SK-N-SH (cell line): ENCODE results near the gene BRINP2. TPM values are rescaled to one million over a fixed set of nuclear protein-coding genes. Genes with fewer than 3 reads are reported as not detected.

Experiments
- CTCF ChIA-PET: fragments of 300-600, 350-600 bp; formaldehyde crosslinking; extraction: SDS; loops from one replicate; lab custom pipeline; 2021; lab: Yijun Ruan, JAX
- POLR2A ChIA-PET: fragments of 350-600 bp; sonication (Branson Sonifier 250); formaldehyde crosslinking; extraction: SDS; loops from one replicate; lab custom pipeline; 2020; ENCODE audit warnings: antibody characterized with exemption, inconsistent platforms; lab: Yijun Ruan, JAX
- DNase-seq: peaks from one replicate; pipeline ENCODE4 v3.0.0; 2012
- H2AFZ ChIP-seq: fragments of 200-600 bp; sonication (generic); 2 replicates; pipeline ENCODE4 v1.8.1; 2016; ENCODE audit warnings: antibody characterized with exemption, mild to moderate bottlenecking, low read depth
- H3F3A ChIP-seq: fragments of 200-600 bp; sonication (generic); replicated peaks from 2 replicates; pipeline ENCODE3; 2016; ENCODE audit warnings: antibody characterized with exemption, mild to moderate bottlenecking; ENCODE audit not compliant: insufficient read depth
- H3K27ac ChIP-seq, 2 experiments: fragments of 200-500 bp in 1 of 2; fragments of 200-600 bp in 1 of 2; sonication (Bioruptor generic) in 1 of 2; sonication (generic), shearing (Covaris generic) in 1 of 2; 2 replicates each; pipeline versions ENCODE4 v1.5.1 to v1.6.1; 2014 to 2016; ENCODE audit warnings: low read depth in 2 of 2, inconsistent platforms in 1 of 2, low read length in 1 of 2, mild to moderate bottlenecking in 1 of 2, mixed read lengths in 1 of 2
- H3K27me3 ChIP-seq: fragments of 200-600 bp; sonication (generic), shearing (Covaris generic); 2 replicates; pipeline ENCODE4 v1.6.1; 2016; ENCODE audit warnings: mixed run types; ENCODE audit not compliant: insufficient read depth
- H3K36me3 ChIP-seq, 2 experiments: fragments of 200-500 bp in 1 of 2; fragments of 200-600 bp in 1 of 2; sonication (Bioruptor generic) in 1 of 2; sonication (generic) in 1 of 2; replicated peaks in 1 of 2; 2 replicates each; pipeline versions ENCODE3 to v1.5.1; 2014 to 2016; ENCODE audit warnings: low read length in 1 of 2, mild to moderate bottlenecking in 1 of 2; ENCODE audit not compliant: insufficient read depth in 2 of 2, control insufficient read depth in 1 of 2
- H3K4me1 ChIP-seq, 2 experiments: fragments of 200-500 bp in 1 of 2; fragments of 200-600 bp in 1 of 2; sonication (Bioruptor generic) in 1 of 2; sonication (generic), shearing (Covaris generic) in 1 of 2; 2 replicates each; pipeline versions ENCODE4 v1.5.1 to v1.6.1; 2014 to 2016; ENCODE audit warnings: low read depth in 1 of 2, low read length in 1 of 2, mixed run types in 1 of 2; ENCODE audit not compliant: insufficient read depth in 2 of 2, control insufficient read depth in 1 of 2
- H3K4me2 ChIP-seq: fragments of 200-600 bp; sonication (generic), shearing (Covaris generic); 2 replicates; pipeline ENCODE4 v1.6.1; 2017; ENCODE audit warnings: mixed run types
- H3K4me3 ChIP-seq, 2 experiments: fragments of 200-500 bp in 1 of 2; fragments of 200-600 bp in 1 of 2; sonication (Bioruptor generic) in 1 of 2; sonication (generic), shearing (Covaris generic) in 1 of 2; 2 replicates each; pipeline versions ENCODE4 v1.5.1 to v1.8.1; 2014 to 2016; ENCODE audit warnings: low read depth in 2 of 2, inconsistent platforms in 1 of 2, low read length in 1 of 2, mild to moderate bottlenecking in 1 of 2, mixed read lengths in 1 of 2, moderate library complexity in 1 of 2
- H3K79me2 ChIP-seq: fragments of 200-600 bp; sonication (generic); 2 replicates; pipeline ENCODE4 v1.8.1; 2017; ENCODE audit warnings: mild to moderate bottlenecking; ENCODE audit not compliant: insufficient read depth
- H3K9ac ChIP-seq: fragments of 200-600 bp; sonication (generic); 2 replicates; pipeline ENCODE4 v1.6.1; 2017; ENCODE audit warnings: mixed run types
- H3K9me2 ChIP-seq: fragments of 200-600 bp; sonication (generic); 2 replicates; pipeline ENCODE4 v1.6.1; 2017; ENCODE audit warnings: mixed run types
- H3K9me3 ChIP-seq: fragments of 200-600 bp; sonication (generic); 2 replicates; pipeline ENCODE4 v1.6.1; 2017; ENCODE audit warnings: mixed run types, mild to moderate bottlenecking, moderate library complexity
- H4K20me1 ChIP-seq: fragments of 200-600 bp; sonication (generic); 2 replicates; pipeline ENCODE4 v1.6.1; 2017; ENCODE audit warnings: mild to moderate bottlenecking, mixed run types; ENCODE audit not compliant: insufficient read depth
- CHD2 ChIP-seq: fragments of 150-350 bp; IDR thresholded peaks from 2 replicates; pipeline ENCODE4 v1.6.1; 2018; ENCODE audit warnings: low read length; ENCODE audit not compliant: partially characterized antibody
- CTCF ChIP-seq: fragments of 200-600 bp; sonication (generic); IDR thresholded peaks from 2 replicates; pipeline ENCODE4 v1.6.1; 2017; ENCODE audit warnings: antibody characterized with exemption, mild to moderate bottlenecking, moderate library complexity
- EZH2phosphoT487 ChIP-seq: fragments of 200-600 bp; sonication (generic); IDR thresholded peaks from 2 replicates; pipeline ENCODE4 v1.6.1; 2017; ENCODE audit warnings: low read depth, mixed run types, mild to moderate bottlenecking, antibody characterized with exemption, moderate library complexity, borderline replicate concordance
- FOSL2 ChIP-seq: IDR thresholded peaks from 2 replicates; pipeline ENCODE4 v1.4.0; 2012; ENCODE audit warnings: low read depth, mild to moderate bottlenecking, moderate library complexity, borderline replicate concordance
- IRF3 ChIP-seq: fragments of 150-350 bp; IDR thresholded peaks from 2 replicates; pipeline ENCODE4 v1.6.1; 2016; ENCODE audit warnings: mild to moderate bottlenecking, low read depth, low read length
- JUND ChIP-seq: IDR thresholded peaks from 2 replicates; pipeline ENCODE4 v1.4.0; 2012
- MEF2A ChIP-seq: IDR thresholded peaks from 2 replicates; pipeline ENCODE4 v1.4.0; 2012; ENCODE audit warnings: low read depth, borderline replicate concordance
- NFIC ChIP-seq: IDR thresholded peaks from 2 replicates; pipeline ENCODE4 v1.4.0; 2012; ENCODE audit warnings: borderline replicate concordance
- NRF1 ChIP-seq: IDR thresholded peaks from 2 replicates; pipeline ENCODE4 v1.6.1; 2012; ENCODE audit warnings: low read depth, mild to moderate bottlenecking, low read length
- PBX3 ChIP-seq: IDR thresholded peaks from 2 replicates; pipeline ENCODE4; 2012
- POLR2AphosphoS5 ChIP-seq: IDR thresholded peaks from 2 replicates; pipeline ENCODE4 v1.6.1; 2012; ENCODE audit warnings: low read depth, low read length
- RCOR1 ChIP-seq: fragments of 150-350 bp; IDR thresholded peaks from 2 replicates; pipeline ENCODE4 v1.6.1; 2017; ENCODE audit warnings: antibody characterized with exemption, low read length
- REST ChIP-seq: IDR thresholded peaks from 2 replicates; pipeline ENCODE4 v1.6.1; 2012; ENCODE audit warnings: mild to moderate bottlenecking, low read depth, low read length, moderate library complexity
- RFX5 ChIP-seq: IDR thresholded peaks from 2 replicates; pipeline ENCODE4 v1.6.1; 2012; ENCODE audit warnings: mild to moderate bottlenecking, improper control_type of control experiment, low read length
- SIN3A ChIP-seq: IDR thresholded peaks from 2 replicates; pipeline ENCODE4 v1.6.1; 2012; ENCODE audit warnings: low read depth, mild to moderate bottlenecking, low read length, moderate library complexity, borderline replicate concordance
- TAF1 ChIP-seq: IDR thresholded peaks from 2 replicates; pipeline ENCODE4 v1.6.1; 2012; ENCODE audit warnings: low read depth, mild to moderate bottlenecking, low read length, moderate library complexity, borderline replicate concordance
- TCF12 ChIP-seq: IDR thresholded peaks from 2 replicates; pipeline ENCODE4 v1.4.0; 2012
- TEAD4 ChIP-seq: IDR thresholded peaks from 2 replicates; pipeline ENCODE4 v1.4.0; 2012; ENCODE audit warnings: mild to moderate bottlenecking, borderline replicate concordance; ENCODE audit not compliant: insufficient read depth
- USF1 ChIP-seq: IDR thresholded peaks from 2 replicates; pipeline ENCODE4 v1.4.0; 2012; ENCODE audit warnings: low read depth, borderline replicate concordance
- ZBTB33 ChIP-seq: IDR thresholded peaks from 2 replicates; pipeline ENCODE4 v1.4.0; 2012; ENCODE audit warnings: low read depth, borderline replicate concordance
- WGBS: methylation state at CpG from one replicate; pipeline ENCODE4 v1.1.6; 2017; ENCODE audit warnings: low lambda C conversion rate; 5-methylcytosine and 5-hydroxymethylcytosine counted together
- polyA plus RNA-seq, 3 experiments: library from polyadenylated mRNA; depleted of rRNA; stranded (reverse); fragments of >200 nt; gene quantifications; 2 replicates each; pipeline ENCODE4 v1.2.3, GENCODE V29; 2012

BRINP2 gene
- polyA plus RNA-seq, 1 of the 3 experiments (the other 2 are of a cell fraction) = 0.12 TPM

- no peak for DNase-seq
- Histone ChIP-seq H3K9ac (no peak overlapping the region), H3K9me3 (no peaks in the 10 kb centered on the region), H3K9me2 (no peaks in the 10 kb centered on the region), H3K79me2 (no peaks in the 10 kb centered on the region), H3K36me3 (no peaks in the 10 kb centered on the region), H3F3A (no peaks in the 10 kb centered on the region), H2AFZ (no peak overlapping the region), H4K20me1 (no peaks in the 10 kb centered on the region), H3K4me1 (peaks cover 0 to 4% of the 10 kb centered on the region in 2 experiments; a peak in 1 of 4 replicates), H3K27ac (no peak overlapping the region), H3K4me3 (no peak overlapping the region), H3K4me2 (no peak overlapping the region), H3K27me3 (no peaks in the 10 kb centered on the region)
- ChIA-PET POLR2A (no interaction called here), CTCF (no interaction called here)
- 43% methylated on average over 2 of the region's 2 CpGs for WGBS
- TF ChIP-seq ZBTB33 (no peak), CTCF (no peak), NFIC (no peak), TCF12 (no peak), NRF1 (no peak), RFX5 (no peak), JUND (no peak), FOSL2 (no peak), REST (no peak), PBX3 (no peak), TEAD4 (no peak), RCOR1 (no peak), SIN3A (no peak), EZH2phosphoT487 (no peak), TAF1 (no peak), USF1 (no peak), POLR2AphosphoS5 (no peak), MEF2A (no peak), CHD2 (no peak), IRF3 (no peak)
These were observed 112.6 kb downstream of the BRINP2 start for GRCh38 chr1:177283380-177283779.
